Suprapubic skin (tissue), 4 donors: ENCODE data around the gene HP.

Source experiments
- EP300 ChIP-seq: sonication (generic); formaldehyde crosslinking; IDR thresholded peaks from one replicate; pipeline ENCODE4 v1.6.1; 2017; ENCODE audit warnings: antibody characterized with exemption
- POLR2A ChIP-seq, 2 donors: fragments of 450-650 bp; IDR thresholded peaks; one replicate each; pipeline ENCODE4 v1.6.1; 2017; ENCODE audit warnings: antibody characterized with exemption in 2 of 2, mild to moderate bottlenecking in 2 of 2, moderate library complexity in 2 of 2
- POLR2AphosphoS5 ChIP-seq, 3 donors: sonication (generic); formaldehyde crosslinking; IDR thresholded peaks; one replicate each; pipeline ENCODE4 v1.6.1; 2017; ENCODE audit warnings: antibody characterized with exemption in 3 of 3
- TF ChIP-seq, protein P1 (sequence below), 2 donors: fragments of 200-600 bp in 1 of 2; fragments of 450-650 bp in 1 of 2; sonication (generic) in 1 of 2; IDR thresholded peaks; one replicate each; pipeline ENCODE4 v1.5.1; 2016 to 2019; ENCODE audit warnings: antibody characterized with exemption in 2 of 2, mild to moderate bottlenecking in 1 of 2, moderate library complexity in 1 of 2

- TF ChIP-seq, protein P1, sequence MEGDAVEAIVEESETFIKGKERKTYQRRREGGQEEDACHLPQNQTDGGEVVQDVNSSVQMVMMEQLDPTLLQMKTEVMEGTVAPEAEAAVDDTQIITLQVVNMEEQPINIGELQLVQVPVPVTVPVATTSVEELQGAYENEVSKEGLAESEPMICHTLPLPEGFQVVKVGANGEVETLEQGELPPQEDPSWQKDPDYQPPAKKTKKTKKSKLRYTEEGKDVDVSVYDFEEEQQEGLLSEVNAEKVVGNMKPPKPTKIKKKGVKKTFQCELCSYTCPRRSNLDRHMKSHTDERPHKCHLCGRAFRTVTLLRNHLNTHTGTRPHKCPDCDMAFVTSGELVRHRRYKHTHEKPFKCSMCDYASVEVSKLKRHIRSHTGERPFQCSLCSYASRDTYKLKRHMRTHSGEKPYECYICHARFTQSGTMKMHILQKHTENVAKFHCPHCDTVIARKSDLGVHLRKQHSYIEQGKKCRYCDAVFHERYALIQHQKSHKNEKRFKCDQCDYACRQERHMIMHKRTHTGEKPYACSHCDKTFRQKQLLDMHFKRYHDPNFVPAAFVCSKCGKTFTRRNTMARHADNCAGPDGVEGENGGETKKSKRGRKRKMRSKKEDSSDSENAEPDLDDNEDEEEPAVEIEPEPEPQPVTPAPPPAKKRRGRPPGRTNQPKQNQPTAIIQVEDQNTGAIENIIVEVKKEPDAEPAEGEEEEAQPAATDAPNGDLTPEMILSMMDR (IDR thresholded peaks at IDR 0.05) = no peak
- no peak for TF ChIP-seq POLR2AphosphoS5 (IDR thresholded peaks at IDR 0.05)
- no peak for TF ChIP-seq POLR2A (IDR thresholded peaks at IDR 0.05)
- no peak for TF ChIP-seq EP300
These were observed 46.9 kb downstream of the HP start for GRCh38 chr16:72101195-72101594.
